PC-9 (cell line): ENCODE data around the gene TULP4.

Experiments
- EZH2 ChIP-seq: fragments of 200-600 bp; sonication (generic); IDR thresholded peaks from 2 replicates; pipeline ENCODE4 v1.8.0; 2017; ENCODE audit warnings: antibody characterized with exemption, low read depth
- TF ChIP-seq, protein P1 (sequence below): fragments of 200-600 bp; sonication (generic); conservative IDR thresholded peaks from 2 replicates; pipeline ENCODE4 v1.6.1; 2017; ENCODE audit warnings: mixed run types, antibody characterized with exemption, mild to moderate bottlenecking, moderate library complexity

DNA sequence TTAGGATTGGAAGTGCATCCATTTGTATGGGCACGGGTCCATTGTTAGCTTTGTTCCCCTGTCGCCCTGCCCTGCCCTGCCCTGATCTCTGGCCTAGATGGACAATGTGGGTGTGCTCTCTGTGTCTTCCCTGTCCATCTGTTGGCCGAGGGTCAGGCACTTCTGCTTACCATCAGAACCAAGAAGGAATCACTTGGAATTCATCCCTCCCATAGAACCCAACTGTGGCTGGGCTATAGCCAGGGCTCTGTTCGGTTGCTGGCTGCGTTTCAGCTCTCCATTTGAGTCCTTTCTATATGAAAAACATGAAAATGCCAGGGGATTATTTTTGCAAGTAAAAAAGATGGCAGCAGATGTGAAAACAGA, 26.6 kb upstream of the TULP4 start:
- TF ChIP-seq, protein P1, sequence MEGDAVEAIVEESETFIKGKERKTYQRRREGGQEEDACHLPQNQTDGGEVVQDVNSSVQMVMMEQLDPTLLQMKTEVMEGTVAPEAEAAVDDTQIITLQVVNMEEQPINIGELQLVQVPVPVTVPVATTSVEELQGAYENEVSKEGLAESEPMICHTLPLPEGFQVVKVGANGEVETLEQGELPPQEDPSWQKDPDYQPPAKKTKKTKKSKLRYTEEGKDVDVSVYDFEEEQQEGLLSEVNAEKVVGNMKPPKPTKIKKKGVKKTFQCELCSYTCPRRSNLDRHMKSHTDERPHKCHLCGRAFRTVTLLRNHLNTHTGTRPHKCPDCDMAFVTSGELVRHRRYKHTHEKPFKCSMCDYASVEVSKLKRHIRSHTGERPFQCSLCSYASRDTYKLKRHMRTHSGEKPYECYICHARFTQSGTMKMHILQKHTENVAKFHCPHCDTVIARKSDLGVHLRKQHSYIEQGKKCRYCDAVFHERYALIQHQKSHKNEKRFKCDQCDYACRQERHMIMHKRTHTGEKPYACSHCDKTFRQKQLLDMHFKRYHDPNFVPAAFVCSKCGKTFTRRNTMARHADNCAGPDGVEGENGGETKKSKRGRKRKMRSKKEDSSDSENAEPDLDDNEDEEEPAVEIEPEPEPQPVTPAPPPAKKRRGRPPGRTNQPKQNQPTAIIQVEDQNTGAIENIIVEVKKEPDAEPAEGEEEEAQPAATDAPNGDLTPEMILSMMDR: no peak
- no peak for TF ChIP-seq EZH2
